ENCODE data around the gene WSCD1. TPM values are rescaled to one million over a fixed set of nuclear protein-coding genes. Genes with fewer than 3 reads are reported as not detected.
A peak's percentile ranks its signal among the peaks of the same experiment; 100 is the strongest.

Gene WSCD1
- total RNA-seq, 1 donor from 2014 or later, result 5.1 TPM

GRCh38 chr17:6059406-6059805 is 10.8 kb upstream of the WSCD1 start:
- no peak for DNase-seq (ENCODE audit: low spot score)

GRCh38 chr17:6061290-6061689 is 8.9 kb upstream of the WSCD1 start:
- peak; percentile 35 for DNase-seq (ENCODE audit: low spot score)

- DNase-seq (ENCODE audit: low spot score), result no peak
Observed at GRCh38 chr17:6064868-6065267, 5.3 kb upstream of the WSCD1 start.

- DNase-seq (ENCODE audit: low spot score), result no peak
Observed at GRCh38 chr17:6065351-6065750, 4.8 kb upstream of the WSCD1 start.

GRCh38 chr17:6066183-6066948 is 3.8 kb upstream of the WSCD1 start:
- no peak for DNase-seq (ENCODE audit: low spot score)

- no peak for DNase-seq (ENCODE audit: low spot score)
Observed at GRCh38 chr17:6067060-6067459, 3.1 kb upstream of the WSCD1 start.

- DNase-seq (ENCODE audit: low spot score), result no peak
Observed at GRCh38 chr17:6070430-6070912, 292 bp downstream of the WSCD1 start.

GRCh38 chr17:6070913-6071511 is 833 bp downstream of the WSCD1 start:
- no peak for DNase-seq (ENCODE audit: low spot score)

GRCh38 chr17:6071528-6072065 is 1.4 kb downstream of the WSCD1 start:
- DNase-seq (ENCODE audit: low spot score), result no peak

- no peak for DNase-seq (ENCODE audit: low spot score)
Observed at GRCh38 chr17:6072157-6072556, 2.0 kb downstream of the WSCD1 start.

- DNase-seq (ENCODE audit: low spot score), result no peak
Observed at GRCh38 chr17:6072611-6073010, 2.4 kb downstream of the WSCD1 start.

- no peak for DNase-seq (ENCODE audit: low spot score)
Observed at GRCh38 chr17:6073620-6074019, 3.4 kb downstream of the WSCD1 start.

GRCh38 chr17:6075050-6075449 is 4.9 kb downstream of the WSCD1 start:
- no peak for DNase-seq (ENCODE audit: low spot score)

GRCh38 chr17:6075845-6076244 is 5.7 kb downstream of the WSCD1 start:
- no peak for DNase-seq (ENCODE audit: low spot score)

- DNase-seq (ENCODE audit: low spot score), result no peak
Observed at GRCh38 chr17:6077752-6078151, 7.6 kb downstream of the WSCD1 start.

GRCh38 chr17:6078458-6078871 is 8.3 kb downstream of the WSCD1 start:
- peak; percentile 28 for DNase-seq (ENCODE audit: low spot score)

- no peak for DNase-seq (ENCODE audit: low spot score)
Observed at GRCh38 chr17:6079155-6079888, 9.1 kb downstream of the WSCD1 start.

GRCh38 chr17:6079960-6080359 is 9.8 kb downstream of the WSCD1 start:
- DNase-seq (ENCODE audit: low spot score), result no peak

- no peak for DNase-seq (ENCODE audit: low spot score)
Observed at GRCh38 chr17:6080711-6081430, 10.7 kb downstream of the WSCD1 start.

- no peak for DNase-seq (ENCODE audit: low spot score)
Observed at GRCh38 chr17:6082335-6082734, 12.2 kb downstream of the WSCD1 start.

GRCh38 chr17:6084311-6085161 is 14.4 kb downstream of the WSCD1 start:
- DNase-seq (ENCODE audit: low spot score), result no peak
